ENCODE measurements around the gene PTGER2. TPM values are rescaled to one million over a fixed set of nuclear protein-coding genes. Genes with fewer than 3 reads are reported as not detected.

PTGER2 gene
- total and polyA plus RNA-seq, 2 donors (not counting 1 experiment from before 2014, with no cell fraction given): 15.9 to 38.8 TPM

DNA sequence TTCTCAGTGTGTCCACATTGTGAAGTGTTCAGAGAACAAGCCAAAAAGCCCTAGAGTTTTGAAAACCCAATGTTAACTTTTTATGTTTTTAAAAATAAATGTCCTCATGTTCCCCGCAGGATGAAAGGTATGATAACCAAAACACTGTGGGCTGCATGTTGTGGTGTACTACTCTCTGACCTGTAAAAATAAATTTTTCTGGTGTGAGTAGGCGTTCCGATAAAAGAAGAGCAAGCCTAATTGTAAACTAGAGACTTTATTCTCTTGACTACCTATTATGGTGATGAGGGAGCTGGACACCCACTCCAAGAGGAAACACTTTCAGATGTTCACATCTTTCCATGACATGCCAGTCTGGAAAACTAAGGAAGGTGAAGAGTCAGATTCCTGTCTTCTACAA lies 18.2 kb downstream of the PTGER2 start:
- TF ChIP-seq EZH2 (IDR thresholded peaks at IDR 0.05; ENCODE audit: low read length, missing control alignments): no peak
- TF ChIP-seq, protein P1, sequence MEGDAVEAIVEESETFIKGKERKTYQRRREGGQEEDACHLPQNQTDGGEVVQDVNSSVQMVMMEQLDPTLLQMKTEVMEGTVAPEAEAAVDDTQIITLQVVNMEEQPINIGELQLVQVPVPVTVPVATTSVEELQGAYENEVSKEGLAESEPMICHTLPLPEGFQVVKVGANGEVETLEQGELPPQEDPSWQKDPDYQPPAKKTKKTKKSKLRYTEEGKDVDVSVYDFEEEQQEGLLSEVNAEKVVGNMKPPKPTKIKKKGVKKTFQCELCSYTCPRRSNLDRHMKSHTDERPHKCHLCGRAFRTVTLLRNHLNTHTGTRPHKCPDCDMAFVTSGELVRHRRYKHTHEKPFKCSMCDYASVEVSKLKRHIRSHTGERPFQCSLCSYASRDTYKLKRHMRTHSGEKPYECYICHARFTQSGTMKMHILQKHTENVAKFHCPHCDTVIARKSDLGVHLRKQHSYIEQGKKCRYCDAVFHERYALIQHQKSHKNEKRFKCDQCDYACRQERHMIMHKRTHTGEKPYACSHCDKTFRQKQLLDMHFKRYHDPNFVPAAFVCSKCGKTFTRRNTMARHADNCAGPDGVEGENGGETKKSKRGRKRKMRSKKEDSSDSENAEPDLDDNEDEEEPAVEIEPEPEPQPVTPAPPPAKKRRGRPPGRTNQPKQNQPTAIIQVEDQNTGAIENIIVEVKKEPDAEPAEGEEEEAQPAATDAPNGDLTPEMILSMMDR (conservative IDR thresholded peaks at IDR 0.05 in 1 of 2, IDR thresholded peaks at IDR 0.05 in 1 of 2; ENCODE audit: low read depth in 1 of 2, low read length in 2 of 2): no peak
- H3K9me3 ChIP-seq (ENCODE audit: control insufficient read depth, insufficient read depth, low read depth, low read length): no peaks in the 10 kb centered on the region
- no peak overlapping the region for H3K4me3 ChIP-seq (replicated peaks in 1 of 4; ENCODE audit: control extremely low read depth in 1 of 4, insufficient read depth in 1 of 4, low read depth in 3 of 4, low read length in 4 of 4)
- H3K27ac ChIP-seq (ENCODE audit: insufficient read depth, low read length): no peak overlapping the region
- H3K4me1 ChIP-seq (ENCODE audit: control insufficient read depth, extremely low read depth, insufficient read depth, low read length): peaks cover 18% of the 10 kb centered on the region
- no peak overlapping the region for H2AFZ ChIP-seq (ENCODE audit: low read length)
- DNase-seq (ENCODE audit: low read depth in 2 of 2): peak in 1 of 2 donors; percentile 70
- H3K9ac ChIP-seq (ENCODE audit: insufficient read depth, low read length): no peak overlapping the region
- H3K79me2 ChIP-seq (ENCODE audit: control insufficient read depth, insufficient read depth, low read length): peaks cover 1% of the 10 kb centered on the region
- no peaks in the 10 kb centered on the region for H4K20me1 ChIP-seq (ENCODE audit: control insufficient read depth, extremely low read depth, insufficient read depth, low read length)
- H3K4me2 ChIP-seq (ENCODE audit: extremely low read depth, insufficient read depth, low read length): no peak overlapping the region
- H3K36me3 ChIP-seq (ENCODE audit: control insufficient read depth, insufficient read depth, low read length): peaks cover 2% of the 10 kb centered on the region
- H3K27me3 ChIP-seq (ENCODE audit: control insufficient read depth, insufficient read depth, low read length): no peaks in the 10 kb centered on the region

DNA sequence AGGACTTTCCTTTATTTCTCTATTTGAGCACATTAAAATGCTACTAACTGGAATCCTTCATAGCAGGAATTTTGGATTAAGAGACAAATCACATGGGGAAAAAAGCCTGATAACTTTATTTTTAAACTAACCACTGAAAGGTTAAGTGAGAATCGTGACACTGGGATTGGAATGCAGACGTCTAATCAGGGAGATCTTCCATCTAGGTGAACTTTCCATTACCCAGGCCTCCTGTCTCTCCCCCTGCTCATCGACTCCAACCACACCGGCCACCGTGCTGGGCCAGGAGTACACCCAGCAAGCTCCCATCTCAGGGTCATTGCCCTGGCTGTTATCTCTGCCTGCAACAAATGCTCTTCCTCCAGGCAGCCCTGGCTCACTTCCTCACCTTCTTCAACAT lies 19.0 kb downstream of the PTGER2 start:
- Histone ChIP-seq H4K20me1 (ENCODE audit: control insufficient read depth, extremely low read depth, insufficient read depth, low read length) (no peaks in the 10 kb centered on the region), H3K27ac (ENCODE audit: insufficient read depth, low read length) (no peak overlapping the region)

DNA sequence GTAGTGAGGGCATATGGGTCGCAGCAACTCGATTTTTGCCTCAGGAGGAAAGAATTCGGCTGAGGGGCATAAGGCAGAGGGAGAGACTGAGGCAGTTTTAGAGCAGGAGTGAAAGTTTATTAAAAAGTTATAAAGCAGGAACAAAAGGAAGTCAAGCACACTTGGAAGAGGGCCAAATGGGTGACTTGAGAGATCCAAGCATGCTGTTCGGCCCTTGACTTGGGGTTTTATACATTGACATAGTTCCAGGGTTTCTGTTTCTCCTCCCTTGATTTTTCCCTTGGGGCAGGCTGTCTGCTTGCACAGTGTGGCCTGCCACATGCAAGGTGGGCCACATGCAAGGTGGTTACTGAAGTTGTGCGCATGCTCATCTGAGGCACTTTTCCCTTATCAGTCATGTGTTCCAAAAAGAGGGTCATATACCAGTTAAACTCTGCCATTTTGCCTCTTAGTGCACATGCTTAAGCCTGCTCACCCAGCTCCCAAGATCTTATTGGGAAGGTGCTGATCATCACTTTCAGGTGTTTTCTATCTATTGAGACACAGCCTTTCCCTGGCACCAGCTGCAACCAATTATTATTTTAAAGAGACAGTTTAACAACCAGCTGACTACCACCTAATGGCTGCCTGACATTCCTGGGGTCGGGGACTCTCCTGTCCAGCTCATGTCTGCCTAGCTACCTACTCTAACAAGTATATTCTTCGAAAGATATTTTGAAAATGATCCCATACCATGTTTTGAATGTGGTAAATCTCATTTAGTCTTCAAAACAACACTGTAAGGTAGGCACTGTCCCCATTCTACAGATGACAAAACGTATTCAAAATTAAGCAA lies 19.9 kb downstream of the PTGER2 start:
- no peaks in the 10 kb centered on the region for H3K27me3 ChIP-seq (ENCODE audit: control insufficient read depth, insufficient read depth, low read length)
- peaks cover 1% of the 10 kb centered on the region for H3K79me2 ChIP-seq (ENCODE audit: control insufficient read depth, insufficient read depth, low read length)
- no peak overlapping the region for H3K9ac ChIP-seq (ENCODE audit: insufficient read depth, low read length)
- H3K4me2 ChIP-seq (ENCODE audit: extremely low read depth, insufficient read depth, low read length): no peak overlapping the region
- H4K20me1 ChIP-seq (ENCODE audit: control insufficient read depth, extremely low read depth, insufficient read depth, low read length): no peaks in the 10 kb centered on the region
- TF ChIP-seq EZH2 (IDR thresholded peaks at IDR 0.05; ENCODE audit: low read length, missing control alignments): no peak
- TF ChIP-seq, protein P1 (conservative IDR thresholded peaks at IDR 0.05 in 1 of 2, IDR thresholded peaks at IDR 0.05 in 1 of 2; ENCODE audit: low read depth in 1 of 2, low read length in 2 of 2): no peak
- no peak overlapping the region for H2AFZ ChIP-seq (ENCODE audit: low read length)
- peak in 1 of 2 donors; percentile 74 for DNase-seq (ENCODE audit: low read depth in 2 of 2)
- peaks cover 11% of the 10 kb centered on the region for H3K4me1 ChIP-seq (ENCODE audit: control insufficient read depth, extremely low read depth, insufficient read depth, low read length)
- peaks cover 2% of the 10 kb centered on the region for H3K36me3 ChIP-seq (ENCODE audit: control insufficient read depth, insufficient read depth, low read length)
- H3K27ac ChIP-seq (ENCODE audit: insufficient read depth, low read length): no peak overlapping the region
- H3K9me3 ChIP-seq (ENCODE audit: control insufficient read depth, insufficient read depth, low read depth, low read length): no peaks in the 10 kb centered on the region
- no peak overlapping the region for H3K4me3 ChIP-seq (replicated peaks in 1 of 4; ENCODE audit: control extremely low read depth in 1 of 4, insufficient read depth in 1 of 4, low read depth in 3 of 4, low read length in 4 of 4)

More for the DNA sequence above, 19.0 kb downstream of the PTGER2 start:
- no peak overlapping the region for H3K4me3 ChIP-seq (replicated peaks in 1 of 4; ENCODE audit: control extremely low read depth in 1 of 4, insufficient read depth in 1 of 4, low read depth in 3 of 4, low read length in 4 of 4)
- H3K4me1 ChIP-seq (ENCODE audit: control insufficient read depth, extremely low read depth, insufficient read depth, low read length): peaks cover 12% of the 10 kb centered on the region
- TF ChIP-seq, protein P1 (conservative IDR thresholded peaks at IDR 0.05 in 1 of 2, IDR thresholded peaks at IDR 0.05 in 1 of 2; ENCODE audit: low read depth in 1 of 2, low read length in 2 of 2): no peak
- TF ChIP-seq EZH2 (IDR thresholded peaks at IDR 0.05; ENCODE audit: low read length, missing control alignments): no peak
- H3K79me2 ChIP-seq (ENCODE audit: control insufficient read depth, insufficient read depth, low read length): peaks cover 1% of the 10 kb centered on the region
- peaks cover 2% of the 10 kb centered on the region for H3K36me3 ChIP-seq (ENCODE audit: control insufficient read depth, insufficient read depth, low read length)
- no peaks in the 10 kb centered on the region for H3K9me3 ChIP-seq (ENCODE audit: control insufficient read depth, insufficient read depth, low read depth, low read length)
- DNase-seq (ENCODE audit: low read depth in 2 of 2): peak in 1 of 2 donors; percentile 53
- no peak overlapping the region for H3K4me2 ChIP-seq (ENCODE audit: extremely low read depth, insufficient read depth, low read length)
- no peak overlapping the region for H2AFZ ChIP-seq (ENCODE audit: low read length)
- H3K9ac ChIP-seq (ENCODE audit: insufficient read depth, low read length): no peak overlapping the region
- H3K27me3 ChIP-seq (ENCODE audit: control insufficient read depth, insufficient read depth, low read length): no peaks in the 10 kb centered on the region
